Liver (tissue), 9 donors: ENCODE data around the gene ZNF595. TPM values are rescaled to one million over a fixed set of nuclear protein-coding genes. Genes with fewer than 3 reads are reported as not detected.
A peak's percentile ranks its signal among the peaks of the same experiment; 100 is the strongest.

ENCODE experiments used
- DNase-seq: peaks from one replicate; pipeline ENCODE4 v3.0.0-alpha.2; 2017; ENCODE audit warnings: low spot score
- H3K27ac ChIP-seq, 2 donors: one replicate each; pipeline ENCODE4 v1.7.0; 2013; ENCODE audit warnings: inconsistent platforms in 2 of 2, low read length in 2 of 2, control low read depth in 1 of 2, low read depth in 1 of 2, mild to moderate bottlenecking in 1 of 2
- H3K27me3 ChIP-seq, 4 donors: one replicate each; pipeline versions ENCODE4 v1.6.1 to v1.7.0; 2013; ENCODE audit warnings: low read length in 3 of 4, inconsistent platforms in 1 of 4, mild to moderate bottlenecking in 1 of 4, moderate library complexity in 1 of 4; ENCODE audit not compliant: control insufficient read depth in 4 of 4, insufficient read depth in 4 of 4
- H3K36me3 ChIP-seq, 4 donors: one replicate each; pipeline versions ENCODE4 v1.6.1 to v1.7.0; 2013; ENCODE audit warnings: low read length in 3 of 4, mild to moderate bottlenecking in 3 of 4, low read depth in 1 of 4, moderate library complexity in 1 of 4; ENCODE audit not compliant: control insufficient read depth in 4 of 4, insufficient read depth in 3 of 4
- H3K4me1 ChIP-seq, 4 donors: one replicate each; pipeline versions ENCODE4 v1.6.1 to v1.7.0; 2013; ENCODE audit warnings: low read length in 3 of 4, mild to moderate bottlenecking in 3 of 4, moderate library complexity in 1 of 4; ENCODE audit not compliant: control insufficient read depth in 4 of 4, insufficient read depth in 4 of 4
- H3K4me3 ChIP-seq, 3 donors: one replicate each; pipeline versions ENCODE4 v1.6.1 to v1.7.0; 2013; ENCODE audit warnings: low read length in 3 of 3, control low read depth in 1 of 3, low read depth in 1 of 3, mild to moderate bottlenecking in 1 of 3
- H3K9ac ChIP-seq, 2 donors: one replicate each; pipeline ENCODE4 v1.7.0; 2013; ENCODE audit warnings: low read length in 2 of 2, mild to moderate bottlenecking in 2 of 2, moderate library complexity in 2 of 2, control low read depth in 1 of 2, low read depth in 1 of 2
- H3K9me3 ChIP-seq, 4 donors: one replicate each; pipeline versions ENCODE4 v1.6.1 to v1.7.0; 2013; ENCODE audit warnings: low read length in 3 of 4; ENCODE audit not compliant: control insufficient read depth in 4 of 4
- EGR1 ChIP-seq, 2 donors: IDR thresholded peaks; 2 replicates each; pipeline ENCODE4 v1.6.1; 2016 to 2018; ENCODE audit warnings: antibody characterized with exemption in 2 of 2, low read depth in 2 of 2
- FOXA1 ChIP-seq: IDR thresholded peaks from 2 replicates; pipeline ENCODE4 v1.6.1; 2016; ENCODE audit warnings: antibody characterized with exemption
- FOXA2 ChIP-seq: IDR thresholded peaks from 2 replicates; pipeline ENCODE4 v1.6.1; 2016; ENCODE audit warnings: antibody characterized with exemption
- GABPA ChIP-seq, 2 donors: IDR thresholded peaks in 1 of 2; conservative IDR thresholded peaks in 1 of 2; 2 replicates each; pipeline ENCODE4 v1.6.1; 2016; ENCODE audit warnings: antibody characterized with exemption in 2 of 2, mild to moderate bottlenecking in 1 of 2, moderate library complexity in 1 of 2
- HNF4A ChIP-seq, 2 donors: conservative IDR thresholded peaks; 2 replicates each; pipeline ENCODE4 v1.6.1; 2016; ENCODE audit warnings: antibody characterized with exemption in 2 of 2, mild to moderate bottlenecking in 2 of 2
- JUND ChIP-seq, 2 donors: IDR thresholded peaks; 2 replicates each; pipeline ENCODE4 v1.6.1; 2016; ENCODE audit warnings: antibody characterized with exemption in 2 of 2
- RXRA ChIP-seq, 2 donors: IDR thresholded peaks; 2 replicates each; pipeline ENCODE4 v1.6.1; 2017 to 2018; ENCODE audit warnings: antibody characterized with exemption in 2 of 2, mild to moderate bottlenecking in 1 of 2
- SP1 ChIP-seq: IDR thresholded peaks from 2 replicates; pipeline ENCODE4 v1.6.1; 2018; ENCODE audit warnings: antibody characterized with exemption, mild to moderate bottlenecking
- TAF1 ChIP-seq: conservative IDR thresholded peaks from 2 replicates; pipeline ENCODE4 v1.6.1; 2016; ENCODE audit warnings: antibody characterized with exemption, mild to moderate bottlenecking
- YY1 ChIP-seq: IDR thresholded peaks from 2 replicates; pipeline ENCODE4 v1.6.1; 2016; ENCODE audit warnings: antibody characterized with exemption, mild to moderate bottlenecking
- WGBS: extraction: QIAGEN DNeasy Blood & Tissue Kit; methylation state at CpG from one replicate; pipeline ENCODE4 v1.1.7; 2013; 5-methylcytosine and 5-hydroxymethylcytosine counted together
- polyA plus RNA-seq, 2 donors: library from polyadenylated mRNA; stranded (reverse) in 1 of 2; unstranded in 1 of 2; fragments of 200-250 nt in 1 of 2; fragments of >200 nt in 1 of 2; fragmentation: Nextera tagmentation in 1 of 2; extraction: Ambion mirVana in 1 of 2; gene quantifications; one replicate each; pipeline versions ENCODE4 v1.2.1 to v1.2.3, GENCODE V29; 2013 to 2015
- total RNA-seq, 2 donors: library from RNA; depleted of rRNA; stranded (reverse); fragments of >200 nt; gene quantifications; one replicate each; pipeline ENCODE4 v1.2.3, GENCODE V29; 2014
- TF ChIP-seq, protein P1 (sequence below): fragments of 150-350 bp; IDR thresholded peaks from 2 replicates; pipeline ENCODE4 v1.5.1; 2017; ENCODE audit warnings: improper control_type of control experiment, low read depth, low read length; ENCODE audit not compliant: missing input control
- TF ChIP-seq, protein P2 (sequence below): IDR thresholded peaks from 2 replicates; pipeline ENCODE4 v1.6.1; 2016; ENCODE audit warnings: antibody characterized with exemption
- TF ChIP-seq, protein P3 (sequence below): IDR thresholded peaks from 2 replicates; pipeline ENCODE4 v1.6.1; 2016; ENCODE audit warnings: antibody characterized with exemption
- TF ChIP-seq, protein P4 (sequence below): IDR thresholded peaks from 2 replicates; pipeline ENCODE4 v1.6.1; 2016; ENCODE audit warnings: antibody characterized with exemption
- donor health status: healthy.
- donor health status: healthy.
- donor health status: healthy.
- donor health status: healthy.
- donor health status: healthy.

The ZNF595 gene
- total and polyA plus RNA-seq, 4 donors: 2.1 to 9.9 (median 5.8) TPM

DNA sequence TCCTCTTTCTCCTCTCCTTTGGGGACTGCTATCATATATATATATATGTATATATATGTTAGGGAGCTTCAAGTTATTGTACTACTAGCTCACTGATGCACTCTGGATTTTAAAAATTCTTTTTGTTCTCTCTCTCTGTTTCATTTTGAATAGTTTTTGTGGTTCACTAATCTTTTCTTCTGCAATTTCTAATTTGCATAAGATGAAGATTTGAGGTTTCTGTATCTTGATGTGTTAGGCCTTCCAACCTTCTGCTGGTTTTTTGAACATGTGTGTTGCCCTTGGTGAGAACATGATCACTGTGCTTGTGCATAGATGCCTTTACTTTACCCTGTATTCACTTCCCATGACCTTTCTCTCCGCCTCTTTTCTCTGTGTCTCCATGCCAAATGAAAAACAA is 63.4 kb downstream of the ZNF595 start:
- H3K27me3 ChIP-seq: no peaks in the 10 kb centered on the region
- no peak overlapping the region for H3K9ac ChIP-seq
- TF ChIP-seq GABPA (IDR thresholded peaks at IDR 0.05 in 1 of 2, conservative IDR thresholded peaks at IDR 0.05 in 1 of 2) (no peak), YY1 (no peak), HNF4A (conservative IDR thresholded peaks at IDR 0.05) (no peak), SP1 (no peak), FOXA2 (no peak), EGR1 (IDR thresholded peaks at IDR 0.05; ENCODE audit: low read depth in 2 of 2) (no peak), TAF1 (no peak), JUND (IDR thresholded peaks at IDR 0.05) (no peak), FOXA1 (no peak)
- TF ChIP-seq, protein P1, sequence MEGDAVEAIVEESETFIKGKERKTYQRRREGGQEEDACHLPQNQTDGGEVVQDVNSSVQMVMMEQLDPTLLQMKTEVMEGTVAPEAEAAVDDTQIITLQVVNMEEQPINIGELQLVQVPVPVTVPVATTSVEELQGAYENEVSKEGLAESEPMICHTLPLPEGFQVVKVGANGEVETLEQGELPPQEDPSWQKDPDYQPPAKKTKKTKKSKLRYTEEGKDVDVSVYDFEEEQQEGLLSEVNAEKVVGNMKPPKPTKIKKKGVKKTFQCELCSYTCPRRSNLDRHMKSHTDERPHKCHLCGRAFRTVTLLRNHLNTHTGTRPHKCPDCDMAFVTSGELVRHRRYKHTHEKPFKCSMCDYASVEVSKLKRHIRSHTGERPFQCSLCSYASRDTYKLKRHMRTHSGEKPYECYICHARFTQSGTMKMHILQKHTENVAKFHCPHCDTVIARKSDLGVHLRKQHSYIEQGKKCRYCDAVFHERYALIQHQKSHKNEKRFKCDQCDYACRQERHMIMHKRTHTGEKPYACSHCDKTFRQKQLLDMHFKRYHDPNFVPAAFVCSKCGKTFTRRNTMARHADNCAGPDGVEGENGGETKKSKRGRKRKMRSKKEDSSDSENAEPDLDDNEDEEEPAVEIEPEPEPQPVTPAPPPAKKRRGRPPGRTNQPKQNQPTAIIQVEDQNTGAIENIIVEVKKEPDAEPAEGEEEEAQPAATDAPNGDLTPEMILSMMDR: no peak
- TF ChIP-seq, protein P2, sequence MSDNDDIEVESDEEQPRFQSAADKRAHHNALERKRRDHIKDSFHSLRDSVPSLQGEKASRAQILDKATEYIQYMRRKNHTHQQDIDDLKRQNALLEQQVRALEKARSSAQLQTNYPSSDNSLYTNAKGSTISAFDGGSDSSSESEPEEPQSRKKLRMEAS: no peak
- TF ChIP-seq, protein P3, sequence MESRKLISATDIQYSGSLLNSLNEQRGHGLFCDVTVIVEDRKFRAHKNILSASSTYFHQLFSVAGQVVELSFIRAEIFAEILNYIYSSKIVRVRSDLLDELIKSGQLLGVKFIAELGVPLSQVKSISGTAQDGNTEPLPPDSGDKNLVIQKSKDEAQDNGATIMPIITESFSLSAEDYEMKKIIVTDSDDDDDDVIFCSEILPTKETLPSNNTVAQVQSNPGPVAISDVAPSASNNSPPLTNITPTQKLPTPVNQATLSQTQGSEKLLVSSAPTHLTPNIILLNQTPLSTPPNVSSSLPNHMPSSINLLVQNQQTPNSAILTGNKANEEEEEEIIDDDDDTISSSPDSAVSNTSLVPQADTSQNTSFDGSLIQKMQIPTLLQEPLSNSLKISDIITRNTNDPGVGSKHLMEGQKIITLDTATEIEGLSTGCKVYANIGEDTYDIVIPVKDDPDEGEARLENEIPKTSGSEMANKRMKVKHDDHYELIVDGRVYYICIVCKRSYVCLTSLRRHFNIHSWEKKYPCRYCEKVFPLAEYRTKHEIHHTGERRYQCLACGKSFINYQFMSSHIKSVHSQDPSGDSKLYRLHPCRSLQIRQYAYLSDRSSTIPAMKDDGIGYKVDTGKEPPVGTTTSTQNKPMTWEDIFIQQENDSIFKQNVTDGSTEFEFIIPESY: no peak
- no peak for DNase-seq
- 82% methylated on average over 1 of the region's 1 CpG for WGBS
- H3K4me1 ChIP-seq: no peaks in the 10 kb centered on the region
- H3K9me3 ChIP-seq: peaks cover 10 to 41% (median 28%) of the 10 kb centered on the region in 4 donors
- H3K27ac ChIP-seq: no peak overlapping the region
- no peak overlapping the region for H3K4me3 ChIP-seq
- H3K36me3 ChIP-seq: no peaks in the 10 kb centered on the region

DNA sequence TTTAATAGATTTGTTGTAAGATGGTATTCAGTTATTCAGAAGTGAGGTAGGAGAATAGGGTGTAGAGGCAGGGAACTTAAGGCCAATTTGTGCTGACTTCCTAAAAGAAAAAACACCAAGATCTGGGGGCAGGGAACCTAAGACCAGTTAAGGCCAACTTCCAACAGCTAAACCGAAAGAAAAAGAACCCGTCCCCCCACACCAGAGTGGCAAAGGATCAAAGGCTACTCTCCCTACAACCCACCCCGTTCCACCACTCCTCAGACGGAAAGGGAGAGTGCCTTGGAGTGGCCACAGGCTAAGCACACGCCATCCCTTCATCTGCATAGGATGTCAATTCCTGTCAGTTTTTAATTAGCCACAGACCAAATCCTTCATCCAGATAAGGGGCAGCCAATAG is 67.5 kb downstream of the ZNF595 start:
- Histone ChIP-seq H3K4me1 (peaks cover 0 to 10% (median 5%) of the 10 kb centered on the region in 4 donors), H3K36me3 (no peaks in the 10 kb centered on the region), H3K9me3 (peaks cover 4 to 32% (median 13%) of the 10 kb centered on the region in 4 donors), H3K27me3 (no peaks in the 10 kb centered on the region), H3K9ac (no peak overlapping the region), H3K4me3 (peak overlapping the region in 1 of 3 donors; percentile 7), H3K27ac (no peak overlapping the region)
- no peak for DNase-seq
- no peak for TF ChIP-seq FOXA2
- TF ChIP-seq GABPA (IDR thresholded peaks at IDR 0.05 in 1 of 2, conservative IDR thresholded peaks at IDR 0.05 in 1 of 2): no peak
- TF ChIP-seq RXRA (IDR thresholded peaks at IDR 0.05): no peak
- TF ChIP-seq, protein P1: no peak
- TF ChIP-seq, protein P3: no peak
- no peak for TF ChIP-seq JUND (IDR thresholded peaks at IDR 0.05)
- TF ChIP-seq, protein P4, sequence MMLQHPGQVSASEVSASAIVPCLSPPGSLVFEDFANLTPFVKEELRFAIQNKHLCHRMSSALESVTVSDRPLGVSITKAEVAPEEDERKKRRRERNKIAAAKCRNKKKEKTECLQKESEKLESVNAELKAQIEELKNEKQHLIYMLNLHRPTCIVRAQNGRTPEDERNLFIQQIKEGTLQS: no peak
- TF ChIP-seq TAF1: no peak
- WGBS: 63% methylated on average over 5 of the region's 5 CpGs
